B cell (primary cell): ENCODE results near the gene DAG1. TPM values are rescaled to one million over a fixed set of nuclear protein-coding genes. Genes with fewer than 3 reads are reported as not detected.

Experiments
- ATAC-seq: fragments of 200-7000 bp; cut with Tn5 transposase; one replicate; pipeline ENCODE4 v1.10.0; 2021; ENCODE audit warnings: low read depth, mild to moderate bottlenecking, moderate number of reproducible peaks, moderate library complexity
- CTCF ChIA-PET: fragments of 350-600 bp; sonication (Branson Sonifier 250); formaldehyde crosslinking; loops from one replicate; lab custom pipeline; 2021; ENCODE audit warnings: antibody characterized with exemption, inconsistent platforms; lab: Charles Lee
- POLR2A ChIA-PET: fragments of 350-600 bp; sonication (Branson Sonifier 250); formaldehyde crosslinking; loops from one replicate; lab custom pipeline; 2021; ENCODE audit warnings: antibody characterized with exemption; lab: Charles Lee
- DNase-seq: peaks from one replicate; pipeline ENCODE4 v3.0.0; 2013
- H2AFZ ChIP-seq: 2 replicates; pipeline ENCODE4 v1.6.1; 2012; ENCODE audit warnings: mild to moderate bottlenecking, low read depth, low read length; ENCODE audit not compliant: insufficient read depth, poor library complexity, severe bottlenecking
- H3K27ac ChIP-seq, 2 donors: 1 replicate in 1 of 2; 2 replicates in 1 of 2; pipeline ENCODE4 v1.5.1; 2012 to 2013; ENCODE audit warnings: low read length in 2 of 2, mild to moderate bottlenecking in 2 of 2, moderate library complexity in 1 of 2
- H3K27me3 ChIP-seq, 4 experiments: fragments of 200-600 bp in 1 of 4; sonication (generic) in 1 of 4; replicated peaks in 1 of 4; 1 replicate in 2 of 4; 2 replicates in 2 of 4; pipeline versions ENCODE4 v1.6.1 to v1.7.0; 2013 to 2016; ENCODE audit warnings: low read length in 3 of 4, mild to moderate bottlenecking in 2 of 4, mixed read lengths in 1 of 4, moderate library complexity in 1 of 4; ENCODE audit not compliant: insufficient read depth in 4 of 4, control insufficient read depth in 3 of 4; ENCODE audit errors: control extremely low read depth in 1 of 4
- H3K36me3 ChIP-seq, 2 experiments: replicated peaks in 1 of 2; 1 replicate in 1 of 2; 2 replicates in 1 of 2; pipeline versions ENCODE4 v1.6.1 to v1.7.1; 2013; ENCODE audit warnings: low read length in 1 of 2; ENCODE audit not compliant: insufficient read depth in 2 of 2, control insufficient read depth in 1 of 2; ENCODE audit errors: control extremely low read depth in 1 of 2, extremely low read depth in 1 of 2
- H3K4me1 ChIP-seq, 2 donors: fragments of 200-600 bp in 1 of 2; sonication (generic) in 1 of 2; 1 replicate in 1 of 2; 2 replicates in 1 of 2; pipeline versions ENCODE4 v1.5.1 to v1.6.1; 2013 to 2017; ENCODE audit warnings: low read length in 2 of 2; ENCODE audit not compliant: control insufficient read depth in 2 of 2, insufficient read depth in 2 of 2
- H3K4me2 ChIP-seq: replicated peaks from 2 replicates; pipeline ENCODE3; 2012; ENCODE audit warnings: mild to moderate bottlenecking, low read depth, low read length; ENCODE audit not compliant: poor library complexity, severe bottlenecking
- H3K4me3 ChIP-seq, 5 experiments: fragments of 200-600 bp in 1 of 5; sonication (generic) in 1 of 5; 1 replicate in 3 of 5; 2 replicates in 2 of 5; pipeline versions ENCODE4 v1.5.1 to v1.7.0; 2011 to 2016; ENCODE audit warnings: low read length in 4 of 5, mild to moderate bottlenecking in 4 of 5, low read depth in 2 of 5, control low read depth in 1 of 5, moderate library complexity in 1 of 5; ENCODE audit not compliant: insufficient read depth in 1 of 5; ENCODE audit errors: control extremely low read depth in 1 of 5, extremely low read depth in 1 of 5
- H3K79me2 ChIP-seq: fragments of 200-600 bp; sonication (generic); one replicate; pipeline ENCODE4 v1.6.0; 2016; ENCODE audit warnings: low read length; ENCODE audit not compliant: control insufficient read depth, insufficient read depth
- H3K9ac ChIP-seq: fragments of 200-600 bp; sonication (generic); 2 replicates; pipeline ENCODE4 v1.6.1; 2017; ENCODE audit warnings: mild to moderate bottlenecking, low read length, moderate library complexity
- H3K9me3 ChIP-seq, 3 donors: one replicate each; pipeline versions ENCODE4 v1.6.1 to v1.7.1; 2013; ENCODE audit warnings: low read length in 2 of 3; ENCODE audit not compliant: control insufficient read depth in 2 of 3, insufficient read depth in 1 of 3; ENCODE audit errors: control extremely low read depth in 1 of 3
- H4K20me1 ChIP-seq: 2 replicates; pipeline ENCODE4 v1.6.0; 2012; ENCODE audit warnings: mild to moderate bottlenecking, low read length; ENCODE audit not compliant: insufficient read depth, control insufficient read depth, poor library complexity, severe bottlenecking
- H3K27ac Mint-ChIP-seq: one replicate; pipeline ENCODE4 v1.8.0; 2021; ENCODE audit warnings: mixed read lengths
- H3K27me3 Mint-ChIP-seq: one replicate; pipeline ENCODE4 v1.8.0; 2021; ENCODE audit warnings: mixed read lengths
- H3K4me1 Mint-ChIP-seq: one replicate; pipeline ENCODE4 v1.8.0; 2021; ENCODE audit warnings: mixed read lengths
- H3K4me3 Mint-ChIP-seq: one replicate; pipeline ENCODE4 v1.8.0; 2021; ENCODE audit warnings: mixed read lengths
- H3K9me3 Mint-ChIP-seq: one replicate; pipeline ENCODE4 v1.8.0; 2022; ENCODE audit warnings: mixed read lengths; ENCODE audit not compliant: insufficient read depth
- CTCF ChIP-seq: fragments of 200-600 bp; IDR thresholded peaks from one replicate; pipeline ENCODE4 v1.8.0; 2022; ENCODE audit warnings: antibody characterized with exemption, mild to moderate bottlenecking
- EZH2 ChIP-seq: IDR thresholded peaks from 2 replicates; pipeline ENCODE4 v1.6.1; 2012; ENCODE audit warnings: borderline replicate concordance, low read depth, mild to moderate bottlenecking, moderate library complexity, low read length; ENCODE audit not compliant: insufficient read depth, poor library complexity, severe bottlenecking
- WGBS: methylation state at CpG from one replicate; pipeline ENCODE4 v1.1.5; 2013; ENCODE audit warnings: missing lambda C conversion rate; ENCODE audit not compliant: insufficient coverage; 5-methylcytosine and 5-hydroxymethylcytosine counted together
- intact Hi-C: fragments of 100-400 bp; cut with micrococcal nuclease; formaldehyde crosslinking; loops from one replicate; pipeline ENCODE4 v1.10.0; 2022
- polyA plus RNA-seq: library from polyadenylated mRNA; depleted of rRNA; stranded (reverse); fragments of >200 nt; gene quantifications from 2 replicates; pipeline ENCODE4 v1.2.3, GENCODE V29; 2012
- total RNA-seq, 2 donors: library from RNA; stranded (reverse); fragments of 120-200 nt in 1 of 2; gene quantifications; 1 replicate in 1 of 2; 2 replicates in 1 of 2; pipeline versions ENCODE4 v1.2.3 to v1.2.4, GENCODE V29; 2013 to 2022

Gene DAG1
- total and polyA plus RNA-seq, 2 donors (not counting 1 experiment from before 2014, with no cell fraction given), result 9.6 to 27.2 TPM

- TF ChIP-seq EZH2, result no peak
- TF ChIP-seq CTCF, result no peak
- WGBS, result 45% methylated on average over 2 of the region's 2 CpGs
- no peaks in the 10 kb centered on the region for H3K79me2 ChIP-seq
- H3K27me3 ChIP-seq, result peaks cover 0 to 3% (median 0%) of the 10 kb centered on the region in 4 experiments
- H3K4me1 ChIP-seq, result no peaks in the 10 kb centered on the region
- intact Hi-C loops, result no loop called here
- peaks cover 0 to 2% (median 0%) of the 10 kb centered on the region in 3 donors for H3K9me3 ChIP-seq
- Mint-ChIP-seq H3K4me1 (no peaks in the 10 kb centered on the region), H3K27me3 (peaks cover 7% of the 10 kb centered on the region), H3K9me3 (no peaks in the 10 kb centered on the region), H3K27ac (no peak overlapping the region), H3K4me3 (no peak overlapping the region)
- DNase-seq, result no peak
- no peaks in the 10 kb centered on the region for H3K36me3 ChIP-seq
- ATAC-seq, result no peak
- POLR2A ChIA-PET, result no interaction called here
- CTCF ChIA-PET, result interaction anchor here (1.5 kb wide), 1 partner anchor 28 kb away, joined by 6 read pairs; no protein-coding TSS in a partner anchor
- no peak overlapping the region for H2AFZ ChIP-seq
- no peak overlapping the region for H3K27ac ChIP-seq
- H3K4me3 ChIP-seq, result no peak overlapping the region
- H4K20me1 ChIP-seq, result no peaks in the 10 kb centered on the region
- no peak overlapping the region for H3K4me2 ChIP-seq
- H3K9ac ChIP-seq, result no peak overlapping the region
Measured at GRCh38 chr3:49567406-49567805, 97.3 kb downstream of the DAG1 start.

GRCh38 chr3:49568965-49569364, 98.9 kb downstream of the DAG1 start:
- Histone ChIP-seq H3K4me3 (no peak overlapping the region), H3K9ac (no peak overlapping the region), H3K4me2 (no peak overlapping the region), H3K27ac (no peak overlapping the region), H4K20me1 (no peaks in the 10 kb centered on the region), H3K79me2 (no peaks in the 10 kb centered on the region), H2AFZ (no peak overlapping the region), H3K36me3 (no peaks in the 10 kb centered on the region), H3K27me3 (no peaks in the 10 kb centered on the region), H3K4me1 (no peaks in the 10 kb centered on the region), H3K9me3 (no peaks in the 10 kb centered on the region)
- Mint-ChIP-seq H3K27ac (no peak overlapping the region), H3K9me3 (no peaks in the 10 kb centered on the region), H3K4me1 (no peaks in the 10 kb centered on the region), H3K27me3 (no peaks in the 10 kb centered on the region), H3K4me3 (no peak overlapping the region)
- DNase-seq (no peak), ATAC-seq (no peak)
- intact Hi-C loops, result no loop called here
- CTCF ChIA-PET, result no interaction called here
- TF ChIP-seq EZH2, result no peak
- POLR2A ChIA-PET, result no interaction called here
